K562 (cell line): ENCODE measurements around the gene TOR1AIP2. TPM values are rescaled to one million over a fixed set of nuclear protein-coding genes. Genes with fewer than 3 reads are reported as not detected.
A peak's percentile ranks its signal among the peaks of the same experiment; 100 is the strongest.

Experiments
- ASH1L ChIP-seq: fragments of 450-650 bp; IDR thresholded peaks from 2 replicates; pipeline ENCODE4 v1.6.1; 2018; ENCODE audit warnings: borderline replicate concordance, mild to moderate bottlenecking, low read depth; ENCODE audit not compliant: partially characterized antibody
- CBFA2T2 ChIP-seq: fragments of 450-650 bp; conservative IDR thresholded peaks from 2 replicates; pipeline ENCODE4 v1.6.1; 2017; ENCODE audit warnings: mild to moderate bottlenecking
- CBFA2T3 ChIP-seq: fragments of 450-650 bp; IDR thresholded peaks from 2 replicates; pipeline ENCODE4 v1.6.1; 2017
- CREM ChIP-seq: IDR thresholded peaks from 2 replicates; pipeline ENCODE4 v1.6.1; 2014; ENCODE audit warnings: antibody characterized with exemption, low read depth
- ETS2 ChIP-seq: IDR thresholded peaks from 2 replicates; pipeline ENCODE4 v1.6.1; 2016; ENCODE audit warnings: borderline replicate concordance, missing genetic modification characterization, mild to moderate bottlenecking, moderate library complexity, missing compliant biosample characterization; ENCODE audit not compliant: poor library complexity, severe bottlenecking
- MGA ChIP-seq: fragments of 450-650 bp; IDR thresholded peaks from 2 replicates; pipeline ENCODE4 v1.6.1; 2016; ENCODE audit warnings: mild to moderate bottlenecking, moderate library complexity
- NRF1 ChIP-seq, 2 experiments: fragments of 450-650 bp; IDR thresholded peaks in 1 of 2; conservative IDR thresholded peaks in 1 of 2; 2 replicates each; pipeline ENCODE4 v1.6.1; 2014; ENCODE audit warnings: mild to moderate bottlenecking in 2 of 2
- SREBF1 ChIP-seq: fragments of 150-350 bp; IDR thresholded peaks from 2 replicates; pipeline ENCODE4 v1.6.1; 2014; ENCODE audit warnings: antibody characterized with exemption, low read depth, low read length, borderline replicate concordance
- TCF15 ChIP-seq: fragments of 250-450 bp; sonication (Bioruptor Pico); IDR thresholded peaks from 2 replicates; pipeline ENCODE4 v1.8.0; 2022; ENCODE audit warnings: moderate library complexity, mild to moderate bottlenecking, inconsistent platforms
- ZHX1 ChIP-seq: fragments of 150-350 bp; conservative IDR thresholded peaks from 2 replicates; pipeline ENCODE4 v1.6.1; 2014; ENCODE audit warnings: low read length
- ZNF384 ChIP-seq: IDR thresholded peaks from 2 replicates; pipeline ENCODE4 v1.6.1; 2012; ENCODE audit warnings: low read depth, low read length, improper control_type of control experiment
- polyA plus RNA-seq, 8 experiments: library from polyadenylated mRNA; depleted of rRNA in 4 of 8; stranded (reverse) in 5 of 8; unstranded in 3 of 8; fragments of >200 nt; fragmentation: Nextera tagmentation in 2 of 8; fragmentation: Illumina TruSeq in 1 of 8; extraction: Ambion mirVana in 2 of 8; extraction: Trizol in 1 of 8; gene quantifications; 2 replicates each; pipeline versions ENCODE4 v1.2.1 to v1.2.3, GENCODE V29; 2011 to 2014; ENCODE audit warnings: inconsistent platforms in 1 of 8, missing spikeins in 1 of 8
- total RNA-seq, 7 experiments: library from RNA; depleted of rRNA in 6 of 7; stranded (reverse); fragments of >200 nt in 6 of 7; fragmentation: Illumina TruSeq in 2 of 7; extraction: Trizol in 2 of 7; gene quantifications; 2 replicates each; pipeline versions ENCODE4 v1.2.1 to v1.2.3, GENCODE V29; 2011 to 2021; ENCODE audit warnings: low replicate concordance in 1 of 7

Gene TOR1AIP2
- total and polyA plus RNA-seq, 9 of the 15 experiments (the other 6 are each of a cell fraction or from before 2014, with no cell fraction given): 16.7 to 122 (median 41.4) TPM

GRCh38 chr1:179812501-179813292 is 64.9 kb downstream of the TOR1AIP2 start (continued):
- 0 out of 2 replicates have a peak, but pooled peaks have one; percentile 32 for TF ChIP-seq MGA
- TF ChIP-seq ETS2: no peak
- 0 out of 2 replicates have a peak, but pooled peaks have one; percentile 4 for TF ChIP-seq CREM
- TF ChIP-seq TCF15 (CRISPR knock-in tag): no peak
- TF ChIP-seq SREBF1: no peak
- TF ChIP-seq ZNF384: no peak
- TF ChIP-seq ASH1L: no peak
- 0 out of 2 replicates have a peak, but pooled peaks have one; percentile 21 for TF ChIP-seq CBFA2T2
- TF ChIP-seq ZHX1: no peak
- peak; percentile 45 to 62; a peak in 3 of 4 replicates for TF ChIP-seq NRF1 (conservative IDR thresholded peaks at IDR 0.05 in 1 of 2, IDR thresholded peaks at IDR 0.05 in 1 of 2)
- TF ChIP-seq CBFA2T3: peak; percentile 42
